AG04450 (cell line): ENCODE data around the gene OSGEP. TPM values are rescaled to one million over a fixed set of nuclear protein-coding genes. Genes with fewer than 3 reads are reported as not detected.

ENCODE experiments used
- CTCF ChIA-PET: fragments of 300-600, 350-600 bp; formaldehyde crosslinking; extraction: SDS; loops from one replicate; lab custom pipeline; 2022; ENCODE audit warnings: antibody characterized with exemption, inconsistent platforms; lab: Charles Lee
- POLR2A ChIA-PET: fragments of 350-600 bp; formaldehyde crosslinking; extraction: SDS; loops from one replicate; lab custom pipeline; 2021; ENCODE audit warnings: antibody characterized with exemption, inconsistent platforms; lab: Yijun Ruan, JAX
- DNase-seq: peaks from one replicate; pipeline ENCODE4 v3.0.0-alpha.2; 2011; ENCODE audit warnings: low read depth, low spot score
- H3K27ac ChIP-seq: one replicate; pipeline ENCODE4 v1.5.1; 2012; ENCODE audit warnings: low read depth, low read length, control low read depth
- H3K27me3 ChIP-seq: one replicate; pipeline ENCODE4 v1.6.0; 2012; ENCODE audit warnings: low read length; ENCODE audit not compliant: control insufficient read depth, insufficient read depth
- H3K4me3 ChIP-seq: 2 replicates; pipeline ENCODE4 v1.5.1; 2011; ENCODE audit warnings: mild to moderate bottlenecking, low read depth, low read length, control low read depth
- H3K9me3 ChIP-seq: 2 replicates; pipeline ENCODE4 v1.5.1; 2012; ENCODE audit warnings: low read length; ENCODE audit not compliant: control insufficient read depth, insufficient read depth
- polyA plus RNA-seq: library from polyadenylated mRNA; depleted of rRNA; stranded (reverse); fragments of >200 nt; gene quantifications from 2 replicates; pipeline ENCODE4 v1.2.3, GENCODE V29; 2011
- TF ChIP-seq, protein P1 (sequence below): IDR thresholded peaks from 2 replicates; pipeline ENCODE4 v1.5.1; 2011; ENCODE audit warnings: low read depth, low read length, control low read depth, inconsistent platforms

Gene OSGEP
- polyA plus RNA-seq, 1 experiment: 29.2 TPM

DNA sequence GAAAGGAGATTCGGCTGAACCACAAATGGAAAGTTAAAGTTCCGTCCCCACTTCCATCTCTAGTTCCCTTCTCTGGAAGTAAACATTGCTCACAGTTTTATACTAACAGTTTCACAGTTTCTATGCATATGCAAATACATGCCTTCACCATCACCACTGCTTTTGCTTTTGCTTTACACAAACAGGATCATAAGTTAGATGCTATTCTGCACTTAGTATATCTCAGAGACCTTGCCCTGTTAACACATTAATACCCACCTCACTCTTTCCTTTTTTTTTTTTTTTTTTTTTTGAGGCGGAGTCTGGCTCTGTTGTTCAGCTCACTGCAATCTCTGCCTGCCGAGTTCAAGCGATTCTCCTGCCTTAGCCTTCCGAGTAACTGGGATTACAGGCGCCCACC lies 42.2 kb downstream of the OSGEP start:
- CTCF ChIA-PET: interaction anchor here (0.7 to 4.4 kb wide), 2 partner anchors 116 to 196 kb away, joined by 3 to 58 read pairs; no protein-coding TSS in a partner anchor
- Histone ChIP-seq H3K27ac (peak overlapping the region; percentile 94), H3K9me3 (no peaks in the 10 kb centered on the region; the same call in 1 of the 2 replicates), H3K27me3 (no peaks in the 10 kb centered on the region), H3K4me3 (peak overlapping the region; percentile 88)
- POLR2A ChIA-PET: interaction anchor here (0.6 to 2.3 kb wide), 6 partner anchors 22 to 270 kb away, joined by 3 to 19 read pairs (median 4); partner anchors contain the start of genes PARP2 and PNP
- no peak for DNase-seq
- TF ChIP-seq, protein P1, sequence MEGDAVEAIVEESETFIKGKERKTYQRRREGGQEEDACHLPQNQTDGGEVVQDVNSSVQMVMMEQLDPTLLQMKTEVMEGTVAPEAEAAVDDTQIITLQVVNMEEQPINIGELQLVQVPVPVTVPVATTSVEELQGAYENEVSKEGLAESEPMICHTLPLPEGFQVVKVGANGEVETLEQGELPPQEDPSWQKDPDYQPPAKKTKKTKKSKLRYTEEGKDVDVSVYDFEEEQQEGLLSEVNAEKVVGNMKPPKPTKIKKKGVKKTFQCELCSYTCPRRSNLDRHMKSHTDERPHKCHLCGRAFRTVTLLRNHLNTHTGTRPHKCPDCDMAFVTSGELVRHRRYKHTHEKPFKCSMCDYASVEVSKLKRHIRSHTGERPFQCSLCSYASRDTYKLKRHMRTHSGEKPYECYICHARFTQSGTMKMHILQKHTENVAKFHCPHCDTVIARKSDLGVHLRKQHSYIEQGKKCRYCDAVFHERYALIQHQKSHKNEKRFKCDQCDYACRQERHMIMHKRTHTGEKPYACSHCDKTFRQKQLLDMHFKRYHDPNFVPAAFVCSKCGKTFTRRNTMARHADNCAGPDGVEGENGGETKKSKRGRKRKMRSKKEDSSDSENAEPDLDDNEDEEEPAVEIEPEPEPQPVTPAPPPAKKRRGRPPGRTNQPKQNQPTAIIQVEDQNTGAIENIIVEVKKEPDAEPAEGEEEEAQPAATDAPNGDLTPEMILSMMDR: no peak

DNA sequence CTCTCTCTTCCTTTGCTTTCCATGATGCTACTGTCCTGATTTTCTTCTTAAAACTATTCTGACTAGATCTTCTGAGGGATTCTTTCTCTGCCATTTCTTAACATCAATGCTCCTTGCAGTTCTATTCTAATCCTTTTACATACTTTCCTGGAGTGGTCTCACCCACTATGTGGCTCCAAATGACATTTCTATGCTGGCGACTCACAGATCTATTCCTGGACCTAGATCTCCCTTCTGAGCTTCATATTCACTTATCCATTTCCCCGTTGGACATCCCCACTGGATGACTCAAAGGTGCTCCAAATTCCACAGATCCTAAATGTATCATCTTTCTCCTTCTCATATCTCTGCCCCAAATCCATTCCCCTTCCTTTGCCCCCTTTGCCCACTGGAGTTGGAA lies 45.4 kb downstream of the OSGEP start:
- H3K4me3 ChIP-seq: no peak overlapping the region
- DNase-seq: no peak
- TF ChIP-seq, protein P1: no peak
- CTCF ChIA-PET: no interaction called here
- no peaks in the 10 kb centered on the region for H3K27me3 ChIP-seq
- no peaks in the 10 kb centered on the region; the same call in 1 of the 2 replicates for H3K9me3 ChIP-seq
- no peak overlapping the region for H3K27ac ChIP-seq
- POLR2A ChIA-PET: interaction anchor here (0.5 kb wide), 1 partner anchor 1117 kb away, joined by 3 read pairs; the partner anchor contains the start of gene SALL2

- no peak for DNase-seq
- Histone ChIP-seq H3K27ac (no peak overlapping the region), H3K27me3 (no peaks in the 10 kb centered on the region), H3K9me3 (no peaks in the 10 kb centered on the region), H3K4me3 (no peak overlapping the region)
- ChIA-PET CTCF (interaction anchor here (7.3 kb wide), 1 partner anchor 11 kb away, joined by 49 read pairs; no protein-coding TSS in a partner anchor), POLR2A (no interaction called here)
- TF ChIP-seq, protein P1: no peak
Observed at GRCh38 chr14:20403521-20403920, 51.1 kb downstream of the OSGEP start.

GRCh38 chr14:20400965-20401593 lies 53.5 kb downstream of the OSGEP start:
- Histone ChIP-seq H3K27ac (no peak overlapping the region), H3K4me3 (no peak overlapping the region), H3K27me3 (no peaks in the 10 kb centered on the region), H3K9me3 (no peaks in the 10 kb centered on the region)
- CTCF ChIA-PET: interaction anchor here (1.3 to 7.3 kb wide), 2 partner anchors 14 to 73 kb away, joined by 4 to 49 read pairs; no protein-coding TSS in a partner anchor
- POLR2A ChIA-PET: no interaction called here
- TF ChIP-seq, protein P1: no peak
- no peak for DNase-seq

GRCh38 chr14:20400589-20400964 lies 54.0 kb downstream of the OSGEP start:
- POLR2A ChIA-PET: no interaction called here
- DNase-seq: no peak
- no peak overlapping the region for H3K27ac ChIP-seq
- CTCF ChIA-PET: no interaction called here
- H3K27me3 ChIP-seq: no peaks in the 10 kb centered on the region
- H3K9me3 ChIP-seq: no peaks in the 10 kb centered on the region
- TF ChIP-seq, protein P1: no peak
- no peak overlapping the region for H3K4me3 ChIP-seq
